Left lung (tissue), 10 donors: ENCODE results near the gene KCNIP4. TPM values are rescaled to one million over a fixed set of nuclear protein-coding genes. Genes with fewer than 3 reads are reported as not detected.

Source experiments
- ATAC-seq: fragments of 200-7000 bp; cut with Tn5 transposase; one replicate; pipeline ENCODE4 v1.9.1; 2020; ENCODE audit warnings: moderate library complexity
- DNase-seq, 4 donors: peaks; one replicate each; pipeline ENCODE4 v3.0.0-alpha.2; 2013 to 2020
- H3K27ac ChIP-seq, 2 donors: fragments of 200-600 bp; sonication (generic) in 1 of 2; one replicate each; pipeline versions ENCODE4 v1.5.0 to v1.8.0; 2020 to 2021
- H3K27me3 ChIP-seq, 2 donors: fragments of 200-600 bp; sonication (generic) in 1 of 2; one replicate each; pipeline versions ENCODE4 v1.5.0 to v1.8.0; 2020 to 2021
- H3K36me3 ChIP-seq, 2 donors: fragments of 200-600 bp; sonication (generic) in 1 of 2; one replicate each; pipeline versions ENCODE4 v1.5.0 to v1.8.0; 2020 to 2021
- H3K4me1 ChIP-seq, 2 donors: fragments of 200-600 bp; one replicate each; pipeline ENCODE4 v1.8.0; 2021
- H3K4me3 ChIP-seq, 2 donors: fragments of 200-600 bp; sonication (generic) in 1 of 2; one replicate each; pipeline versions ENCODE4 v1.5.0 to v1.8.0; 2020 to 2021; ENCODE audit warnings: mild to moderate bottlenecking in 1 of 2
- H3K9me3 ChIP-seq, 2 donors: fragments of 200-600 bp; sonication (generic) in 1 of 2; one replicate each; pipeline versions ENCODE4 v1.5.0 to v1.8.0; 2020 to 2021
- intact Hi-C, 2 donors: fragments of 100-400 bp; cut with DNase I; formaldehyde crosslinking; loops; one replicate each; pipeline versions ENCODE4 v1.11.2 to v1.14.2; 2022
- polyA plus RNA-seq, 6 donors: library from polyadenylated mRNA; unstranded; fragments of 120-200 nt; gene quantifications; one replicate each; pipeline ENCODE4 v1.2.1, GENCODE V29; 2013; ENCODE audit not compliant: insufficient read length in 6 of 6
- total RNA-seq, 2 donors: library from RNA; stranded (reverse); fragmentation: NEBNext Ultra II Directional; extraction: Animal tissue kit (Norgen Biotek cat#: 25700); gene quantifications; one replicate each; pipeline ENCODE4 v1.2.1, GENCODE V29; 2021
- TF ChIP-seq, protein P1 (sequence below), 2 donors: fragments of 200-600 bp; sonication (generic) in 1 of 2; IDR thresholded peaks; one replicate each; pipeline versions ENCODE4 v1.5.0 to v1.8.0; 2021; ENCODE audit warnings: antibody characterized with exemption in 2 of 2
- donor health status: DM: no; HTN: yes; CAD: no.
- donor health status: DM: no; HTN: no; CAD: no.

Gene KCNIP4
- total and polyA plus RNA-seq, 8 donors = 2.8 to 5.4 (median 4.9) TPM; not detected in 2

DNA sequence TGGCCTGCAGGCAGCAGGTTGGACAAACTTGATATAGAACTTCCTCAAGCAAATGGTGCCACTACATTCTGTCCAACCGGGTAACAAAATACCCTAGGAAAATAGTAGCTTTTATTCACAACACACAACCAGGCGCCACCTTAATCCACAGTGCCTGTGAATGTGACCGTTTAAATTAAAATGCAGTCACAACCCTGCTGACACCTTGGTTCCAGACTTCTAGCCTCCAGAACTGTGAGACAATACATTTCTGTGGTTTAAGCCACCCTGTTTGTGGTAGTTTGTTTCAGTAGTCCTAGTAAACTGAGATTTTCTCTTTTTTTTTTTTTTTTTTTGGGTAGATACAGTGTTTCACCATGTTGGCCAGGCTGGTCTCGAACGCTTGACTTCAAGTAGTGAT, 672.5 kb downstream of the KCNIP4 start:
- TF ChIP-seq, protein P1, sequence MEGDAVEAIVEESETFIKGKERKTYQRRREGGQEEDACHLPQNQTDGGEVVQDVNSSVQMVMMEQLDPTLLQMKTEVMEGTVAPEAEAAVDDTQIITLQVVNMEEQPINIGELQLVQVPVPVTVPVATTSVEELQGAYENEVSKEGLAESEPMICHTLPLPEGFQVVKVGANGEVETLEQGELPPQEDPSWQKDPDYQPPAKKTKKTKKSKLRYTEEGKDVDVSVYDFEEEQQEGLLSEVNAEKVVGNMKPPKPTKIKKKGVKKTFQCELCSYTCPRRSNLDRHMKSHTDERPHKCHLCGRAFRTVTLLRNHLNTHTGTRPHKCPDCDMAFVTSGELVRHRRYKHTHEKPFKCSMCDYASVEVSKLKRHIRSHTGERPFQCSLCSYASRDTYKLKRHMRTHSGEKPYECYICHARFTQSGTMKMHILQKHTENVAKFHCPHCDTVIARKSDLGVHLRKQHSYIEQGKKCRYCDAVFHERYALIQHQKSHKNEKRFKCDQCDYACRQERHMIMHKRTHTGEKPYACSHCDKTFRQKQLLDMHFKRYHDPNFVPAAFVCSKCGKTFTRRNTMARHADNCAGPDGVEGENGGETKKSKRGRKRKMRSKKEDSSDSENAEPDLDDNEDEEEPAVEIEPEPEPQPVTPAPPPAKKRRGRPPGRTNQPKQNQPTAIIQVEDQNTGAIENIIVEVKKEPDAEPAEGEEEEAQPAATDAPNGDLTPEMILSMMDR (IDR thresholded peaks at IDR 0.05) = no peak
- no peaks in the 10 kb centered on the region for H3K36me3 ChIP-seq
- no peaks in the 10 kb centered on the region for H3K9me3 ChIP-seq
- H3K27ac ChIP-seq = no peak overlapping the region
- no peak overlapping the region for H3K4me3 ChIP-seq
- intact Hi-C loops = no loop called here
- no peaks in the 10 kb centered on the region for H3K27me3 ChIP-seq
- ATAC-seq (no peak), DNase-seq (no peak)
- H3K4me1 ChIP-seq = no peaks in the 10 kb centered on the region

- ATAC-seq = no peak
- Histone ChIP-seq H3K36me3 (no peaks in the 10 kb centered on the region), H3K4me3 (no peak overlapping the region), H3K4me1 (no peaks in the 10 kb centered on the region), H3K27ac (no peak overlapping the region), H3K27me3 (no peaks in the 10 kb centered on the region), H3K9me3 (no peaks in the 10 kb centered on the region)
- TF ChIP-seq, protein P1 (IDR thresholded peaks at IDR 0.05) = no peak
- no peak for DNase-seq
- intact Hi-C loops = no loop called here
Observed at GRCh38 chr4:21271439-21272052, 677.0 kb downstream of the KCNIP4 start.

- Histone ChIP-seq H3K27me3 (no peaks in the 10 kb centered on the region), H3K4me1 (no peaks in the 10 kb centered on the region), H3K36me3 (no peaks in the 10 kb centered on the region), H3K4me3 (no peak overlapping the region), H3K9me3 (peaks cover 0 to 2% of the 10 kb centered on the region in 2 donors), H3K27ac (no peak overlapping the region)
- TF ChIP-seq, protein P1 (IDR thresholded peaks at IDR 0.05) = no peak
- intact Hi-C loops = no loop called here
- DNase-seq (no peak), ATAC-seq (no peak)
Observed at GRCh38 chr4:21248331-21248730, 700.2 kb downstream of the KCNIP4 start.

GRCh38 chr4:21242163-21242562, 706.4 kb downstream of the KCNIP4 start:
- H3K4me1 ChIP-seq = no peaks in the 10 kb centered on the region
- TF ChIP-seq, protein P1 (IDR thresholded peaks at IDR 0.05) = no peak
- H3K36me3 ChIP-seq = no peaks in the 10 kb centered on the region
- H3K27ac ChIP-seq = no peak overlapping the region
- no peaks in the 10 kb centered on the region for H3K9me3 ChIP-seq
- ATAC-seq (no peak), DNase-seq (no peak)
- no peak overlapping the region for H3K4me3 ChIP-seq
- intact Hi-C loops = no loop called here
- no peaks in the 10 kb centered on the region for H3K27me3 ChIP-seq

DNA sequence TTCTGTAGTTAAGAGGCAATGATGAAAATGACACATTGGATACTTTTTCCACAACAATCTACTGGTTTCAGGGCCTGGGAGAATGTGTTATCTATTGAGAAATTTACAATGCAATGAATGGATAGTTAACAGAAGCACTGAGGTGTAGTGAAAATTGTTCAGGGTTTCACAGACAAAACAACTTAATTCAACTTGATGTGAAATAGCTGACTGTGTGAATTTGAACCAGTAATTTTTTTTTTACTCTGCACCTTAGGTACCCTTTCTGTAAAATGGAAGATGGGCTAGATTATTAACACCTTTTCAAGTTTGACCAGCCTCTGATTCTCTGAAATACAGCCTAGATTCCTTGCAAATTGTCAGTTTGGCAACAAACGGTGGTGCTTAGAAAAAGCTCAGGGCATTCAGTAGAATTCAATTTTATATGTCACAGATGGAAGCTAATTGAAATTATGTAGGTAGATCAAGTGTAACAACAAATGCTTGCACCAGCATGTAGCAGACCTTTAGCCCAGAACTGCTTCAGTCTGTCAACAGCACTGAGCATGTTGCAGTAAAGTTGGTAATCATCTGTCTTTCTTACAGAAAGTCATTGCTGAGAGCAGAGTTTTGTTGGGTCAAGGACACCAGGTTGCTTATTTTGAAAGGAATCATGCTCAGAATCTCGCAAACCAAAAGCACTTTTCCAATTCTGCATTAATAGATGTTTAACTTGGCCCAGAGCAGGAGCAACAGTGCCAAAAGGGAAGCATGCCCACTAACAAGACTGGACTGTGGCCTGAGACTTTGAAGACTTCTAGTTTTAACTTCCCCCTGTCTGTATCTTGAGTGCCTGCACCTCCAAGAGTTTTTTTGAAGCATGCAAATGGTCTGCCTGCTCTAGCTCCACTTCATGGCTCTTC, 721.7 kb downstream of the KCNIP4 start:
- TF ChIP-seq, protein P1 (IDR thresholded peaks at IDR 0.05) = no peak
- ATAC-seq = no peak
- Histone ChIP-seq H3K27ac (no peak overlapping the region), H3K36me3 (no peaks in the 10 kb centered on the region), H3K27me3 (no peaks in the 10 kb centered on the region), H3K9me3 (peaks cover 0 to 3% of the 10 kb centered on the region in 2 donors), H3K4me3 (no peak overlapping the region), H3K4me1 (no peaks in the 10 kb centered on the region)
- intact Hi-C loops = no loop called here
- peak in 2 of 4 donors; percentile 7 to 17 for DNase-seq
